Astrocyte (in vitro differentiated cells and primary cell): Measurements from ENCODE around the gene MRPS9. TPM values are rescaled to one million over a fixed set of nuclear protein-coding genes. Genes with fewer than 3 reads are reported as not detected.

Source experiments
- DNase-seq: peaks from one replicate; pipeline ENCODE4 v3.0.0-alpha.2; 2010; ENCODE audit warnings: low read depth
- FAIRE-seq: peaks from 2 replicates; lab custom pipeline; 2011; peaks lifted over from hg19 to GRCh38; lab: Jason Lieb, UNC
- H2AFZ ChIP-seq: 2 replicates; pipeline ENCODE4 v1.6.0; 2012; ENCODE audit warnings: low read depth, low read length, inconsistent platforms
- H3K27ac ChIP-seq: 2 replicates; pipeline ENCODE4 v1.5.1; 2011; ENCODE audit warnings: low read depth, low read length, inconsistent platforms
- H3K27me3 ChIP-seq: 2 replicates; pipeline ENCODE4 v1.6.0; 2011; ENCODE audit warnings: low read length, inconsistent platforms; ENCODE audit not compliant: insufficient read depth
- H3K36me3 ChIP-seq: 2 replicates; pipeline ENCODE4 v1.5.1; 2011; ENCODE audit warnings: low read length, inconsistent platforms; ENCODE audit not compliant: insufficient read depth
- H3K4me1 ChIP-seq: 2 replicates; pipeline ENCODE4 v1.5.1; 2011; ENCODE audit warnings: low read length, inconsistent platforms; ENCODE audit not compliant: insufficient read depth
- H3K4me2 ChIP-seq: 2 replicates; pipeline ENCODE4 v1.6.0; 2012; ENCODE audit warnings: low read length, inconsistent platforms
- H3K4me3 ChIP-seq: 2 replicates; pipeline ENCODE4 v1.5.1; 2011; ENCODE audit warnings: low read depth, mild to moderate bottlenecking, low read length, inconsistent platforms; ENCODE audit not compliant: insufficient read depth
- H3K79me2 ChIP-seq: 2 replicates; pipeline ENCODE4 v1.6.0; 2012; ENCODE audit warnings: mild to moderate bottlenecking, low read length, inconsistent platforms; ENCODE audit not compliant: insufficient read depth
- H3K9ac ChIP-seq: 2 replicates; pipeline ENCODE4 v1.6.0; 2012; ENCODE audit warnings: mild to moderate bottlenecking, low read length, inconsistent platforms
- H3K9me3 ChIP-seq: 2 replicates; pipeline ENCODE4 v1.5.1; 2012; ENCODE audit warnings: low read depth, mild to moderate bottlenecking, low read length, inconsistent platforms; ENCODE audit not compliant: insufficient read depth
- H4K20me1 ChIP-seq: 2 replicates; pipeline ENCODE4 v1.6.0; 2012; ENCODE audit warnings: low read length, inconsistent platforms; ENCODE audit not compliant: insufficient read depth
- H3K27ac Mint-ChIP-seq: one replicate; pipeline ENCODE4 v1.8.0; 2021; ENCODE audit warnings: mild to moderate bottlenecking, mixed read lengths; ENCODE audit not compliant: unreplicated experiment
- H3K27me3 Mint-ChIP-seq: one replicate; pipeline ENCODE4 v1.8.0; 2021; ENCODE audit warnings: low read depth, mixed read lengths; ENCODE audit not compliant: unreplicated experiment
- H3K36me3 Mint-ChIP-seq: one replicate; pipeline ENCODE4 v1.8.0; 2021; ENCODE audit warnings: low read depth, mixed read lengths; ENCODE audit not compliant: unreplicated experiment
- H3K4me1 Mint-ChIP-seq: one replicate; pipeline ENCODE4 v1.8.0; 2021; ENCODE audit warnings: low read depth, mixed read lengths; ENCODE audit not compliant: unreplicated experiment
- H3K4me3 Mint-ChIP-seq: one replicate; pipeline ENCODE4 v1.8.0; 2021; ENCODE audit warnings: mild to moderate bottlenecking, moderate library complexity, mixed read lengths; ENCODE audit not compliant: unreplicated experiment
- H3K9me3 Mint-ChIP-seq: one replicate; pipeline ENCODE4 v1.8.0; 2021; ENCODE audit warnings: mild to moderate bottlenecking, mixed read lengths; ENCODE audit not compliant: unreplicated experiment
- CTCF ChIP-seq: IDR thresholded peaks from 2 replicates; pipeline ENCODE4 v1.5.1; 2011; ENCODE audit warnings: low read depth, mild to moderate bottlenecking, inconsistent platforms, low read length, moderate library complexity; ENCODE audit not compliant: insufficient read depth
- EZH2 ChIP-seq: IDR thresholded peaks from 2 replicates; pipeline ENCODE4 v1.6.1; 2012; ENCODE audit warnings: mild to moderate bottlenecking, low read length, inconsistent platforms; ENCODE audit not compliant: insufficient read depth
- total RNA-seq: library from RNA; stranded (reverse); gene quantifications from 2 replicates; pipeline ENCODE4 v1.2.1, GENCODE V29; 2021

MRPS9 gene
- total RNA-seq, 1 donor from 2014 or later: 32.3 TPM

- H3K27ac Mint-ChIP-seq: peak overlapping the region; percentile 91
- Histone ChIP-seq H3K9ac (peak overlapping the region; percentile 94), H3K9me3 (no peaks in the 10 kb centered on the region), H3K4me1 (peaks cover 12% of the 10 kb centered on the region), H3K27ac (peak overlapping the region; percentile 80), H2AFZ (peak overlapping the region; percentile 92), H3K4me2 (peak overlapping the region; percentile 85), H3K36me3 (no peaks in the 10 kb centered on the region), H3K4me3 (peak overlapping the region; percentile 90), H4K20me1 (peaks cover 12% of the 10 kb centered on the region), H3K27me3 (no peaks in the 10 kb centered on the region), H3K79me2 (peaks cover 51% of the 10 kb centered on the region)
- no peaks in the 10 kb centered on the region for H3K36me3 Mint-ChIP-seq
- no peak for DNase-seq
- TF ChIP-seq CTCF (no peak), EZH2 (no peak)
- H3K4me1 Mint-ChIP-seq: peaks cover 6% of the 10 kb centered on the region
- H3K27me3 Mint-ChIP-seq: no peaks in the 10 kb centered on the region
- FAIRE-seq: no peak
- peak overlapping the region; percentile 98 for H3K4me3 Mint-ChIP-seq
- H3K9me3 Mint-ChIP-seq: no peaks in the 10 kb centered on the region
Observed at GRCh38 chr2:105038383-105039061, 653 bp downstream of the MRPS9 start.

GRCh38 chr2:105039559-105039958, 1.7 kb downstream of the MRPS9 start:
- no peak overlapping the region for H3K27ac Mint-ChIP-seq
- FAIRE-seq: no peak
- no peak overlapping the region for H3K4me3 ChIP-seq
- no peak for DNase-seq
- no peak overlapping the region for H3K4me3 Mint-ChIP-seq
- no peak overlapping the region for H3K9ac ChIP-seq
- no peak overlapping the region for H2AFZ ChIP-seq
- H3K4me2 ChIP-seq: no peak overlapping the region
- H3K36me3 Mint-ChIP-seq: no peaks in the 10 kb centered on the region
- no peaks in the 10 kb centered on the region for H3K9me3 ChIP-seq
- H3K4me1 ChIP-seq: peaks cover 12% of the 10 kb centered on the region
- H3K27ac ChIP-seq: no peak overlapping the region
- TF ChIP-seq EZH2 (no peak), CTCF (no peak)
- H3K79me2 ChIP-seq: peaks cover 51% of the 10 kb centered on the region
- H3K27me3 Mint-ChIP-seq: no peaks in the 10 kb centered on the region
- peaks cover 6% of the 10 kb centered on the region for H3K4me1 Mint-ChIP-seq
- no peaks in the 10 kb centered on the region for H3K9me3 Mint-ChIP-seq
- peaks cover 12% of the 10 kb centered on the region for H4K20me1 ChIP-seq
- H3K36me3 ChIP-seq: no peaks in the 10 kb centered on the region
- H3K27me3 ChIP-seq: no peaks in the 10 kb centered on the region

- H3K4me3 Mint-ChIP-seq: no peak overlapping the region
- no peak overlapping the region for H3K27ac ChIP-seq
- no peaks in the 10 kb centered on the region for H3K27me3 ChIP-seq
- H3K27ac Mint-ChIP-seq: no peak overlapping the region
- TF ChIP-seq CTCF: no peak
- no peak for TF ChIP-seq EZH2
- H4K20me1 ChIP-seq: peaks cover 15% of the 10 kb centered on the region
- H3K9ac ChIP-seq: no peak overlapping the region
- H3K4me3 ChIP-seq: no peak overlapping the region
- H2AFZ ChIP-seq: no peak overlapping the region
- peaks cover 5% of the 10 kb centered on the region for H3K36me3 Mint-ChIP-seq
- H3K4me1 Mint-ChIP-seq: peaks cover 6% of the 10 kb centered on the region
- H3K9me3 Mint-ChIP-seq: no peaks in the 10 kb centered on the region
- H3K27me3 Mint-ChIP-seq: no peaks in the 10 kb centered on the region
- peaks cover 9% of the 10 kb centered on the region for H3K4me1 ChIP-seq
- no peaks in the 10 kb centered on the region for H3K9me3 ChIP-seq
- no peak for FAIRE-seq
- peaks cover 51% of the 10 kb centered on the region for H3K79me2 ChIP-seq
- no peaks in the 10 kb centered on the region for H3K36me3 ChIP-seq
- DNase-seq: no peak
- H3K4me2 ChIP-seq: no peak overlapping the region
Observed at GRCh38 chr2:105042189-105042588, 4.3 kb downstream of the MRPS9 start.
